Ovary (tissue), 9 donors: ENCODE data around the gene LARP4B. TPM values are rescaled to one million over a fixed set of nuclear protein-coding genes. Genes with fewer than 3 reads are reported as not detected.

ENCODE experiments used
- DNase-seq, 5 donors: peaks; one replicate each; pipeline ENCODE4 v3.0.0-alpha.2; 2019 to 2020
- H3K27ac ChIP-seq, 2 donors: fragments of 200-600 bp; one replicate each; pipeline versions ENCODE4 v1.5.1 to v1.8.0; 2019 to 2022
- H3K27me3 ChIP-seq: fragments of 200-600 bp; one replicate; pipeline ENCODE4 v1.8.0; 2022
- H3K36me3 ChIP-seq: fragments of 200-600 bp; sonication (generic); one replicate; pipeline ENCODE4 v1.5.1; 2019
- H3K4me1 ChIP-seq: one replicate; pipeline ENCODE4 v1.8.1; 2013; ENCODE audit warnings: mild to moderate bottlenecking, moderate library complexity; ENCODE audit not compliant: insufficient read depth
- H3K4me3 ChIP-seq: fragments of 200-600 bp; sonication (generic); one replicate; pipeline ENCODE4 v1.5.1; 2017
- H3K9me3 ChIP-seq, 2 donors: fragments of 200-600 bp in 1 of 2; sonication (generic) in 1 of 2; one replicate each; pipeline versions ENCODE4 v1.5.1 to v1.8.1; 2013 to 2019; ENCODE audit warnings: mild to moderate bottlenecking in 1 of 2, moderate library complexity in 1 of 2
- EP300 ChIP-seq: sonication (generic); formaldehyde crosslinking; IDR thresholded peaks from one replicate; pipeline ENCODE4 v1.6.1; 2017; ENCODE audit warnings: antibody characterized with exemption
- POLR2A ChIP-seq: fragments of 450-650 bp; IDR thresholded peaks from one replicate; pipeline ENCODE4 v1.6.1; 2017; ENCODE audit warnings: antibody characterized with exemption, mild to moderate bottlenecking, moderate library complexity
- whole genome bisulfite sequencing, 3 donors: extraction: QIAGEN DNeasy Blood & Tissue Kit in 1 of 3; methylation state at CpG; one replicate each; pipeline versions ENCODE4 v1.1.5 to v1.1.7; 2013 to 2017; 5-methylcytosine and 5-hydroxymethylcytosine counted together
- intact Hi-C, 4 donors: fragments of 100-400 bp; cut with DNase I; formaldehyde crosslinking; loops; one replicate each; pipeline versions ENCODE4 v1.11.0 to v1.15.1; 2022 to 2023
- polyA plus RNA-seq, 2 donors: library from polyadenylated mRNA; stranded (reverse); fragments of 200-250 nt in 1 of 2; fragments of 350-450 nt in 1 of 2; fragmentation: Illumina TruSeq in 1 of 2; extraction: RNeasy Lipid Tissue Mini Kit (QIAGEN cat#74804) in 1 of 2; gene quantifications; one replicate each; pipeline ENCODE4 v1.2.3, GENCODE V29; 2013 to 2014
- total RNA-seq, 7 donors: library from RNA; depleted of rRNA in 2 of 7; stranded (reverse); fragments of >200 nt in 2 of 7; fragmentation: NEBNext Ultra II Directional in 3 of 7; extraction: Animal tissue kit (Norgen Biotek cat#: 25700) in 3 of 7; gene quantifications; one replicate each; pipeline versions ENCODE4 v1.1.0 to v1.2.4, GENCODE V29; 2016 to 2023
- TF ChIP-seq, protein P1 (sequence below), 3 donors: fragments of 450-650 bp in 2 of 3; fragments of 200-600 bp in 1 of 3; IDR thresholded peaks; one replicate each; pipeline versions ENCODE4 v1.5.1 to v1.8.0; 2016 to 2022; ENCODE audit warnings: antibody characterized with exemption in 3 of 3, mild to moderate bottlenecking in 1 of 3
- donor health status: DM: no; HTN: no; CAD: no; lungs with moderate emphysema.
- donor health status: DM: no; HTN: no; CAD: no.
- donor health status: Bipolar disorder and iron deficiency.
- donor health status: DM: yes; HTN: yes; CAD: no.
- donor health status: DM: no; HTN: no; CAD: no.
- donor health status: DM: yes; HTN: yes; CAD: no.

LARP4B gene
- total and polyA plus RNA-seq, 9 donors = 14.4 to 77.8 (median 54.4) TPM

DNA sequence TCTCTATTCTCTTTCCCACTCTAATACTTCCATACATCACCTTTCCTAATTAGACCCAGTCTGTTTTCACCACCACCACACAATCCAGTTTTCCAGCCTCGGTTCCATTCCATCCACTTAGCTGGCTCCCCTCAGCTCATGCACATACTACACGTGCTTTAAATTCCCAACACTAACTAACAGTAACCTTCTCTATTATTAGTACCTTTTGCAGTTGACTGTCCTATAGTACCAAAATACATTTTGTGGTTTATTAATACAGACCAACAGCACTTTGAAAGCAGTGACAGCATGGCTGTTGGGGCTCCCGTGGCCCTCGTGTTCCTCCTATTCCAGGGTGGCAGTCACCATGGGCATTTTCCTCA, 64.9 kb downstream of the LARP4B start:
- WGBS, 3 donors = 72 to 82% (median 79%) methylated on average over 4 of the region's 4 CpGs
- no peak for DNase-seq
- H3K27ac ChIP-seq = no peak overlapping the region
- H3K4me1 ChIP-seq = no peaks in the 10 kb centered on the region
- intact Hi-C loops = no loop called here
- no peaks in the 10 kb centered on the region for H3K36me3 ChIP-seq
- TF ChIP-seq, protein P1, sequence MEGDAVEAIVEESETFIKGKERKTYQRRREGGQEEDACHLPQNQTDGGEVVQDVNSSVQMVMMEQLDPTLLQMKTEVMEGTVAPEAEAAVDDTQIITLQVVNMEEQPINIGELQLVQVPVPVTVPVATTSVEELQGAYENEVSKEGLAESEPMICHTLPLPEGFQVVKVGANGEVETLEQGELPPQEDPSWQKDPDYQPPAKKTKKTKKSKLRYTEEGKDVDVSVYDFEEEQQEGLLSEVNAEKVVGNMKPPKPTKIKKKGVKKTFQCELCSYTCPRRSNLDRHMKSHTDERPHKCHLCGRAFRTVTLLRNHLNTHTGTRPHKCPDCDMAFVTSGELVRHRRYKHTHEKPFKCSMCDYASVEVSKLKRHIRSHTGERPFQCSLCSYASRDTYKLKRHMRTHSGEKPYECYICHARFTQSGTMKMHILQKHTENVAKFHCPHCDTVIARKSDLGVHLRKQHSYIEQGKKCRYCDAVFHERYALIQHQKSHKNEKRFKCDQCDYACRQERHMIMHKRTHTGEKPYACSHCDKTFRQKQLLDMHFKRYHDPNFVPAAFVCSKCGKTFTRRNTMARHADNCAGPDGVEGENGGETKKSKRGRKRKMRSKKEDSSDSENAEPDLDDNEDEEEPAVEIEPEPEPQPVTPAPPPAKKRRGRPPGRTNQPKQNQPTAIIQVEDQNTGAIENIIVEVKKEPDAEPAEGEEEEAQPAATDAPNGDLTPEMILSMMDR (IDR thresholded peaks at IDR 0.05) = no peak
- TF ChIP-seq POLR2A (no peak), EP300 (no peak)
- no peaks in the 10 kb centered on the region for H3K27me3 ChIP-seq
- no peak overlapping the region for H3K4me3 ChIP-seq
- H3K9me3 ChIP-seq = no peaks in the 10 kb centered on the region

DNA sequence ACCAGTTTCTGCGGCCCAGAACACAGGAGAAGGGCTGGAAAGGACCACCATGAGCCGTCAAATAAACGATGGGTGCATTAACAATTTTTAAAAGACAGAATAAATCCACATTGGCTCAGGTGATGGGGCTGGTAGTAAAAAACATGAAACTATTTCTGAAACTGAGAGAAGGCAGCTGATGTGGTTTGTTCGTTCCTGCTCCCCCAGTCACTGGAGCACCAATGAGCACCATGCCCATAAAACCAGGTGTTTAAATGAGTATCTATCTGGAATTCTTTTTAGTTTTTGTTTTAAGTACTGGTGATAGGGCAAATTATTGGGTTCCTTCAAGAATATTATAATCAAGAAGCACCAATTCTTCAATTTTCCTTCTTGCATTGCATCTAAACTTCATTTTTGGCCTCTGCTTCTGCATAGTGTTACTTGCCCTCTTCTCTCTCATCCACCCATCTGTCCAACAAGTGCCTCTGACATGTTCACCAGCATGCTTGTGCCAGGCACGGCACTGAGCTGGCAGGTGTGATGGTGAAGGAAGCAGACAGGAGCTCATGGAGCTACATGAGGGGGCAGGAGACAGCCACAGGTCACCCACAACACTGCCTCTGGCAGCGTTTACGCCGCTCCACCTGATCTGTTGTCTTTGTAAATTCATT, 65.5 kb downstream of the LARP4B start:
- Histone ChIP-seq H3K36me3 (no peaks in the 10 kb centered on the region), H3K9me3 (no peaks in the 10 kb centered on the region), H3K27ac (no peak overlapping the region), H3K27me3 (no peaks in the 10 kb centered on the region), H3K4me1 (no peaks in the 10 kb centered on the region), H3K4me3 (no peak overlapping the region)
- TF ChIP-seq, protein P1 (IDR thresholded peaks at IDR 0.05) = no peak
- intact Hi-C loops = no loop called here
- WGBS, 3 donors = 94 to 96% (median 95%) methylated on average over 8 of the region's 8 CpGs
- no peak for DNase-seq

DNA sequence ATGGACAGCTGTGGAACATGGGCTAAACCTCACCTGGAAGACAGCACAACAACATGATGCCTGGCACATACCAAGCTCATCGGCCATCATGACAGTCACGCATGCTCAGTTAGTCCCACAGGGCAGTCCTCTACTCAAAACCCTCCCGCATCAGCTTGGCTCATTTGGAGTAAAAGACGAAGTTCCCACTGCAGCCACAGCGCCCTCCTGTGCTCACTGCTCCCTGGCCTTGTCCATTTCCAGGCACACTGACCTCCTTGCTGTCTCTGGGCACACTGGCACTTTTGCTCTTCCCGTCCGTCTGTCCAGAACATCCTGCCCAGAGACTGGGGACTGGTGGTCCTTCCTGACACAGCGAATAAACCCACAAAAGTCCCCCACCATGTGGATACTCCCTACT, 66.2 kb downstream of the LARP4B start:
- H3K4me3 ChIP-seq = no peak overlapping the region
- H3K4me1 ChIP-seq = no peaks in the 10 kb centered on the region
- no peak for DNase-seq
- H3K9me3 ChIP-seq = no peaks in the 10 kb centered on the region
- intact Hi-C loops = no loop called here
- TF ChIP-seq POLR2A = no peak
- TF ChIP-seq, protein P1 (IDR thresholded peaks at IDR 0.05) = no peak
- TF ChIP-seq EP300 = no peak
- no peaks in the 10 kb centered on the region for H3K36me3 ChIP-seq
- H3K27ac ChIP-seq = no peak overlapping the region
- WGBS, 3 donors = 95 to 97% (median 96%) methylated on average over 8 of the region's 8 CpGs
- no peaks in the 10 kb centered on the region for H3K27me3 ChIP-seq

DNA sequence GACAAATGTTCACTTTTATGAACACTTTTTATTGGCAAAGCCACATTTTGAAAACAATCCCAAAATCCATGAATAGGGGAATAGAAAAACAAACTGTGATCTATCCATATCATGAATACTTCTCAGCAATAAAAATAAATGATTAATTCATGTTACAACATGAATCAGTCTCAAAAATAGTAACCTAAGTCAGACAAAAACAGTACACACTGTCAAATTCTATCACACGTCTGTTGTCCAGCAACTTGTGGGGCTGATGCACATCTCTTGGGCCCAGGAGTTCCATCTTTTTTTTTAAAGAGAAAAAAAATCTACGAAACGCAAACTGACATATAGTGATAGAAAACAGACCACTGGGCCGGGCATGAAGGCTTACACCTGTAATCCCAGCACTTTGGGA, 71.0 kb downstream of the LARP4B start:
- TF ChIP-seq POLR2A = no peak
- TF ChIP-seq, protein P1 (IDR thresholded peaks at IDR 0.05) = no peak
- TF ChIP-seq EP300 = no peak
- 84 to 92% (median 91%) methylated on average over 4 of the region's 4 CpGs for WGBS, 3 donors
- DNase-seq = no peak
- H3K4me1 ChIP-seq = no peaks in the 10 kb centered on the region
- no peaks in the 10 kb centered on the region for H3K27me3 ChIP-seq
- no peak overlapping the region for H3K27ac ChIP-seq
- no peak overlapping the region for H3K4me3 ChIP-seq
- intact Hi-C loops = no loop called here
- H3K36me3 ChIP-seq = no peaks in the 10 kb centered on the region
- H3K9me3 ChIP-seq = no peaks in the 10 kb centered on the region
